GM10248 (cell line): Measurements from ENCODE around the gene EXTL1.

ENCODE experiments used
- CTCF ChIA-PET: fragments of 300-600 bp; sonication (Branson Sonifier 250); formaldehyde crosslinking; extraction: SDS; loops from one replicate; lab custom pipeline; 2021; ENCODE audit warnings: antibody characterized with exemption; lab: Yijun Ruan, JAX
- POLR2A ChIA-PET: fragments of 350-650 bp; sonication (Branson Sonifier 250); formaldehyde crosslinking; extraction: SDS; loops from one replicate; lab custom pipeline; 2020; ENCODE audit warnings: antibody characterized with exemption; lab: Yijun Ruan, JAX
- DNase-seq: peaks from one replicate; pipeline ENCODE4 v3.0.0; 2012; ENCODE audit errors: extremely low spot score
- TF ChIP-seq, protein P1 (sequence below): IDR thresholded peaks from 2 replicates; pipeline ENCODE4 v1.5.1; 2012; ENCODE audit warnings: mild to moderate bottlenecking, low read depth; ENCODE audit errors: extremely low read depth, missing control alignments, control extremely low read depth

EXTL1 gene

GRCh38 chr1:26059906-26060305 is 38.3 kb downstream of the EXTL1 start:
- ChIA-PET POLR2A (no interaction called here), CTCF (interaction anchor here (1.2 to 1.6 kb wide), 3 partner anchors 11 to 25 kb away, joined by 3 to 4 read pairs (median 4); no protein-coding TSS in a partner anchor)
- DNase-seq, result no peak
- TF ChIP-seq, protein P1, sequence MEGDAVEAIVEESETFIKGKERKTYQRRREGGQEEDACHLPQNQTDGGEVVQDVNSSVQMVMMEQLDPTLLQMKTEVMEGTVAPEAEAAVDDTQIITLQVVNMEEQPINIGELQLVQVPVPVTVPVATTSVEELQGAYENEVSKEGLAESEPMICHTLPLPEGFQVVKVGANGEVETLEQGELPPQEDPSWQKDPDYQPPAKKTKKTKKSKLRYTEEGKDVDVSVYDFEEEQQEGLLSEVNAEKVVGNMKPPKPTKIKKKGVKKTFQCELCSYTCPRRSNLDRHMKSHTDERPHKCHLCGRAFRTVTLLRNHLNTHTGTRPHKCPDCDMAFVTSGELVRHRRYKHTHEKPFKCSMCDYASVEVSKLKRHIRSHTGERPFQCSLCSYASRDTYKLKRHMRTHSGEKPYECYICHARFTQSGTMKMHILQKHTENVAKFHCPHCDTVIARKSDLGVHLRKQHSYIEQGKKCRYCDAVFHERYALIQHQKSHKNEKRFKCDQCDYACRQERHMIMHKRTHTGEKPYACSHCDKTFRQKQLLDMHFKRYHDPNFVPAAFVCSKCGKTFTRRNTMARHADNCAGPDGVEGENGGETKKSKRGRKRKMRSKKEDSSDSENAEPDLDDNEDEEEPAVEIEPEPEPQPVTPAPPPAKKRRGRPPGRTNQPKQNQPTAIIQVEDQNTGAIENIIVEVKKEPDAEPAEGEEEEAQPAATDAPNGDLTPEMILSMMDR, result no peak

DNA sequence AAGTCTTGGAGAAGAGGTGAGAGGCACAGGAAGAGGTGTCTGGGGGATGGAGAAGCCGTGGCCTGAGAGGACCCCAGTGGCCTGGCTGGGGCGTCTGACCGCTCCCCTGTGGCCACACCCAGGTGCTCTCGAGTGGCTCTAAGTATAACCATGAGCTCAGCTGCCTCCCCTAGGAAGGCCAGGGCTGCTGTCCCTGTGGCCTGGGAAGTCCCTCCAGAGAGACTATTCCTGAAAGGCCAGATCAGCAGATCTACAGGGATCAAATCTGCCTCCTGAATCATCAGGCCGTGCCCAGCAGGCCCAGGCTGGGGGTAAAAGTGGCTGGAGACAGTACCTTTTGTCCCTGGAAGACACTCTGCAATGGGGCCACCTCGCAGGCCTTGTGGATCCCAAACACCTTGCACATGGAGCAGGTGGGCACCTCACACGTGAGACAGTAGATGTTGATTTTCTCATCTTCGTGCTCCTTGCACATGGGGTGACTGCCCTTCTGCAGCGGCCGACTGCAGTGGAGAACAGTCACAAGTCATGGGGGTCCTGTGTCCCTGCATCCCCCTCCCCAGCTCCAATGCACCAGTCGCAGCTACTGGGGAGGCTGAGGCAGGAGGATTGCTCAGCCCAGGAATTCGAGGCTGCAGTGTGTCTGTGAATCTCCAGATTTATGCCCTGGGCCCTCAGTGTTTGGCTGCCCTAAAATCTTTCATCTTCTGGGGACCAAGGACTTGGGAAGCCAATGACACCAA is 39.4 kb downstream of the EXTL1 start:
- TF ChIP-seq, protein P1, result no peak
- ChIA-PET POLR2A (no interaction called here), CTCF (interaction anchor here (1.6 kb wide), 1 partner anchor 19 kb away, joined by 4 read pairs; no protein-coding TSS in a partner anchor)
- no peak for DNase-seq

DNA sequence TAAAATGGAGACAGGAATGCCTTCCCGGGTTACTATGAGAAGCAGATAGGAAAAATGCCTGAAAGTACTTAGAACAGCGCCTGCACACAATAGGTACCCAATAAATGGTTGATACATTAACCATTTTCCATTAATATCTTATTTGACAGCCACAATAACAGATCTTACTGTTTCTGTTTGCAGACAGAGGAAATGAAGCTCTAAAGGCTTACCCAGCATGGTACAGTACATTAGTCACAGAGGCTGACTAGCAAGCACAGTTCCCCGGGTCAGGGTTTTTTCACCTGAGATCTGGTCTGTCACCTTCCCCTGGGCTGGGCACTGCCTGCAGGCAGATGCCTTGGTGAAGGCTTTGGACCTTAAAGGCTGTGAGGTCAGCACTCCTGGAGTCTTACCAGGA is 43.0 kb downstream of the EXTL1 start:
- CTCF ChIA-PET, result interaction anchor here (1.1 kb wide), 1 partner anchor 10 kb away, joined by 3 read pairs; no protein-coding TSS in a partner anchor
- POLR2A ChIA-PET, result no interaction called here
- no peak for DNase-seq
- TF ChIP-seq, protein P1, result no peak

DNA sequence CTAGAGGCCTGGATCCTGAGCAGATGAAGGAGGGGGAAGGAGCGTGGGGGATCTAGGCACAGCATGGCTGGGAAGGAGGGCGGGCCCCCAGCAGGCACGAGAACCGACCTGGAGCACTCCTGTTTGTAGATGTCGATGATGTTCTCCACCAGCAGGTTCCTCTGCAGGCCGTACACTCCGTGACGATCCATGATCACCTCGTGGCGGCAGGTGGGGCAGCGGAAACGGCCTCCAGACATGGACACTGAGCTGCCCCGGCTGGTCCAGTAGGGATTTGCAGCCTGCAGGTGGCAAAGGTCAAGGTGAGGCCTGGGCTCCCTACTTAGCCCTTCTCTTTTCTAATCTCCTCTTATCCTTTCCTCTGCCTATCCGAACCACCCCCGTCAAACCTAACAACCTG is 44.6 kb downstream of the EXTL1 start:
- DNase-seq, result no peak
- POLR2A ChIA-PET, result interaction anchor here (0.5 kb wide), 1 partner anchor 254 kb away, joined by 5 read pairs; no protein-coding TSS in a partner anchor
- TF ChIP-seq, protein P1, result no peak
- CTCF ChIA-PET, result interaction anchor here (0.7 to 1.5 kb wide), 4 partner anchors 11 to 298 kb away, joined by 3 to 5 read pairs (median 3); no protein-coding TSS in a partner anchor

- DNase-seq, result no peak
- CTCF ChIA-PET, result interaction anchor here (0.7 to 1.5 kb wide), 4 partner anchors 8 to 78 kb away, joined by 3 to 5 read pairs (median 3); no protein-coding TSS in a partner anchor
- POLR2A ChIA-PET, result interaction anchor here (1.4 kb wide), 1 partner anchor 13 kb away, joined by 3 read pairs; no protein-coding TSS in a partner anchor
- TF ChIP-seq, protein P1, result no peak
Observed at GRCh38 chr1:26066857-26067256, 45.3 kb downstream of the EXTL1 start.

DNA sequence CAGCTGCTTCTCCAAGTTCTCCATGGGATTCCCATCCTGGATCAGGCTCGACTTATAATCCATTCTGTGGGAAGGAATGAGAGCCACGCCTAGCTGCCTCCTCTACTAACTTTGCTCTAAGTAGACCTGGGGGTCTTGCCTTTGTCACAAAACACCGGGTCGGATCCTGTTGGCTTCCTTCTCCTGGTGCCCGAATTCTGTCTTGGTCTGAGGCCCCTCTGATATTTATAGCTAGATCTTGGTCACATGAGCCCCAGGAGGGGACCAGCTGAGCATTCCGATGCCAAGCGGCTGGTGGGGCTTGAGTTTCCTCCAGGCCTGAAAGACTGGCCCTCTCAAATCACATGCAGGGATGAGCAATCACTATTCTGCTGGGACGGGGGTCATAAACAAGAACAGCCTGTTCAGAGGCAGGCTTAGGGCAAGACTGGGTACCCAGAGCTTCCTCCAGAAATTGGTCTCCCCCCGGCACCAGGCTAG is 45.9 kb downstream of the EXTL1 start, which contains the start of gene TRIM63:
Gene TRIM63, minus strand, starts transcription at position 199 of the 480 bp plus-strand sequence. Its CDS starts 136 bp downstream, at position 63.
- POLR2A ChIA-PET, result interaction anchor here (1.4 kb wide), 1 partner anchor 13 kb away, joined by 3 read pairs; no protein-coding TSS in a partner anchor
- CTCF ChIA-PET, result interaction anchor here (0.7 to 1.2 kb wide), 4 partner anchors 9 to 350 kb away, joined by 3 read pairs; no protein-coding TSS in a partner anchor
- DNase-seq, result no peak
- TF ChIP-seq, protein P1, result no peak
